Activated naive CD8-positive, alpha-beta T cell (primary cell): ENCODE measurements around the gene ST6GALNAC2.
"Not testable (repeated sequence)": the region's sequence is repeated elsewhere in the genome, so short reads cannot be mapped to it uniquely, and the experiment has no call there.

Experiments
- H3K27ac Mint-ChIP-seq: one replicate; pipeline ENCODE4 v1.8.0; 2021; ENCODE audit warnings: mixed read lengths
- H3K27me3 Mint-ChIP-seq: one replicate; pipeline ENCODE4 v1.8.0; 2021; ENCODE audit warnings: mixed read lengths
- H3K36me3 Mint-ChIP-seq: one replicate; pipeline ENCODE4 v1.8.0; 2021; ENCODE audit warnings: mixed read lengths
- H3K4me1 Mint-ChIP-seq: one replicate; pipeline ENCODE4 v1.8.0; 2021; ENCODE audit warnings: low read depth, mixed read lengths
- H3K4me3 Mint-ChIP-seq: one replicate; pipeline ENCODE4 v1.8.0; 2021; ENCODE audit warnings: mild to moderate bottlenecking, mixed read lengths
- H3K9me3 Mint-ChIP-seq: one replicate; pipeline ENCODE4 v1.8.0; 2021; ENCODE audit warnings: low read depth, mixed read lengths

ST6GALNAC2 gene

DNA sequence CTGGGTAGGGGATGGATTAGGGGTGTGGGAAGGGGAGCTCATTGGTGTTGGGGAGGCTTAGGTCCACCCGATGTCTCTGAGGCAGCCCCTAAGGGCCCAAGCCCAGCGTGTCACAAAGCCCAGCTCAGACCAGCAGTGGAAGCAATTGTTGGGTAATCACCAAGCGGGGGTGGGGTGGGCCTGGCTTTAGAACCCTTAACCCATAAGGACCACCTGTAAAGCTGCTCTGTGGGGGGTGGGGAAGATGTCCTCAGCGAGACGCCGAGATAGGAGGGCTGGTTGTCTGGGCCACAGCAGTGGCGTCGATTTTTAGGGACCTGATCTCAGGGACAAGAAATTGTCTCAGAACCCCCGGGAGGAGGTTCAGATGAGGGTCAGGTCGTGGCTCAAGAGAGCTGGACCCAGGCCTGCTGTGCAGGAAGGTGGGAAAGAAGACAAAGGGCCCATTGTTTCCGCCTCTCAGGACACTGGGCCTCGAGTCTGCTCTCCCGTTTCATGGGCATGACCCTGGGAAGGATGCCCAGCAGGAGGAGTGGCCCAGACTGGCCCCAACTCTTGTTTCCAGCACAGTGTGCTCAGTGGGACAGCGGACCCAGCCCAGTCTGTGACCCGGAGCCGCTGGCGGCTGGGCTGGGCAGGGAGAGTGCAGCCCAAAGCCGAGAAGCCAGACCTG, 15.9 kb downstream of the ST6GALNAC2 start:
- H3K4me3 Mint-ChIP-seq = no peak overlapping the region
- no peak overlapping the region for H3K27ac Mint-ChIP-seq
- H3K4me1 Mint-ChIP-seq = peaks cover 37% of the 10 kb centered on the region
- H3K36me3 Mint-ChIP-seq = peaks cover 13% of the 10 kb centered on the region
- H3K9me3 Mint-ChIP-seq = no peaks in the 10 kb centered on the region
- H3K27me3 Mint-ChIP-seq = no peaks in the 10 kb centered on the region

- no peaks in the 10 kb centered on the region for H3K27me3 Mint-ChIP-seq
- peak overlapping the region; percentile 7 for H3K4me3 Mint-ChIP-seq
- no peak overlapping the region for H3K27ac Mint-ChIP-seq
These were observed 16.8 kb downstream of the ST6GALNAC2 start for GRCh38 chr17:76568811-76569221.

DNA sequence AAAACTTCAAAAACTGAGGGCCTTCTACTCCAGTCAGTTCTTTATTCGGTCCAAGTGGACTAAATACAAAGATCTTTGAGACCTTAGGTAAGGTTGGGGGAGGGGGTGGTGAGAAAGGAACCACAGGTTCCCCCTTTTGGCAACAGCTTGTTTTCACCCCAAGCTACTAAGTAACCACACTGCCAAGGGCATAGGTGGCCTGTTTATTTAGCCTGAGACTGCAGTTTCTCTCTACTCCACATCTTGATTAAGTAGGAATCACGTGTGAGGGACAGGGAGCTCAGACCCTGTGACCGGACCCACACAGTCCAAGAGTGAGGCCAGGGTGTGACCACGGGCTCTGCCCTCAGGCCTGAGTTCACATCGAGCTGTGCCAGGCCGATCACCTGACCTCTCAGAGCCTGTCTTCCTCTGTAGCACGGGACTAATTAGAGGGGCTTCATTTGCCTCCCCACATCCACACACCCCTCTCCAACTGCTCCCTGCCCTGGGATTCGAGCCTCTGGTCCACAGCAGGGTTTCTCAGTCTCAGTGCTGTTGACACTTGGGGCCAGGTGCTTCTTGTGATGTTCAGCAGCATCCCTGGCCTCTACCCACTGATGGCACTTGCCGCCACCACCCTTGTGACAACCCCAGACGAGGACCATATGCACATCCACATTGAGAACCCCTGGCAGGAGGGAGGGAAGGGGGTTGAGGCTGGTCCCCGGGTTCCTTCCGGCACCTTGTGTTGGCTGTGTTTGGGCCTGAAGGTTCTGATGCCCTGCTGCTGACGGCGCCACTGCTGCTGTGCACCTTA, 17.8 kb downstream of the ST6GALNAC2 start:
- Mint-ChIP-seq H3K4me3 (peak overlapping the region; percentile 7), H3K36me3 (peaks cover 17% of the 10 kb centered on the region), H3K27ac (peak overlapping the region; percentile 66), H3K4me1 (peaks cover 47% of the 10 kb centered on the region), H3K9me3 (no peaks in the 10 kb centered on the region), H3K27me3 (no peaks in the 10 kb centered on the region)

More at GRCh38 chr17:76568811-76569221, 16.8 kb downstream of the ST6GALNAC2 start:
- H3K36me3 Mint-ChIP-seq = peaks cover 13% of the 10 kb centered on the region
- no peaks in the 10 kb centered on the region for H3K9me3 Mint-ChIP-seq
- peaks cover 40% of the 10 kb centered on the region for H3K4me1 Mint-ChIP-seq

GRCh38 chr17:76566988-76567431, 18.6 kb downstream of the ST6GALNAC2 start:
- Mint-ChIP-seq H3K27me3 (no peaks in the 10 kb centered on the region), H3K36me3 (peaks cover 19% of the 10 kb centered on the region)

GRCh38 chr17:76566613-76566943, 19.1 kb downstream of the ST6GALNAC2 start:
- H3K27ac Mint-ChIP-seq = peak overlapping the region; percentile 22
- H3K27me3 Mint-ChIP-seq = no peaks in the 10 kb centered on the region
- H3K4me3 Mint-ChIP-seq = no peak overlapping the region
- H3K4me1 Mint-ChIP-seq = peaks cover 56% of the 10 kb centered on the region
- no peaks in the 10 kb centered on the region for H3K9me3 Mint-ChIP-seq
- peaks cover 22% of the 10 kb centered on the region for H3K36me3 Mint-ChIP-seq

More at GRCh38 chr17:76566988-76567431, 18.6 kb downstream of the ST6GALNAC2 start:
- Mint-ChIP-seq H3K4me1 (peaks cover 51% of the 10 kb centered on the region), H3K27ac (no peak overlapping the region), H3K9me3 (no peaks in the 10 kb centered on the region), H3K4me3 (no peak overlapping the region)

GRCh38 chr17:76565728-76566612, 19.7 kb downstream of the ST6GALNAC2 start:
- H3K27me3 Mint-ChIP-seq = no peaks in the 10 kb centered on the region
- peak overlapping the region; percentile 70 for H3K4me3 Mint-ChIP-seq
- H3K27ac Mint-ChIP-seq = peak overlapping the region; percentile 76
- peaks cover 22% of the 10 kb centered on the region for H3K36me3 Mint-ChIP-seq
- H3K4me1 Mint-ChIP-seq = peaks cover 62% of the 10 kb centered on the region
- H3K9me3 Mint-ChIP-seq = no peaks in the 10 kb centered on the region

- Mint-ChIP-seq H3K36me3 (peaks cover 22% of the 10 kb centered on the region), H3K4me3 (peak overlapping the region; percentile 70), H3K4me1 (peaks cover 70% of the 10 kb centered on the region), H3K27ac (peak overlapping the region; percentile 76)
- not testable (repeated sequence) for H3K9me3 Mint-ChIP-seq, H3K27me3 Mint-ChIP-seq
These were observed 20.5 kb downstream of the ST6GALNAC2 start for GRCh38 chr17:76564991-76565727.

GRCh38 chr17:76563359-76563758, 22.3 kb downstream of the ST6GALNAC2 start:
- H3K27me3 Mint-ChIP-seq, H3K9me3 Mint-ChIP-seq: not testable (repeated sequence)
- Mint-ChIP-seq H3K4me3 (peak overlapping the region; percentile 77), H3K4me1 (peaks cover 81% of the 10 kb centered on the region), H3K36me3 (peaks cover 32% of the 10 kb centered on the region), H3K27ac (peak overlapping the region; percentile 16)

GRCh38 chr17:76562734-76563148, 22.9 kb downstream of the ST6GALNAC2 start:
- Mint-ChIP-seq H3K27ac (peak overlapping the region; percentile 16), H3K4me3 (peak overlapping the region; percentile 77)

GRCh38 chr17:76561799-76562268, 23.8 kb downstream of the ST6GALNAC2 start:
- peaks cover 74% of the 10 kb centered on the region for H3K4me1 Mint-ChIP-seq
- peaks cover 30% of the 10 kb centered on the region for H3K36me3 Mint-ChIP-seq
- H3K4me3 Mint-ChIP-seq = peak overlapping the region; percentile 100
- peak overlapping the region; percentile 41 for H3K27ac Mint-ChIP-seq
- H3K27me3 Mint-ChIP-seq = no peaks in the 10 kb centered on the region
- H3K9me3 Mint-ChIP-seq = no peaks in the 10 kb centered on the region

More at GRCh38 chr17:76562734-76563148, 22.9 kb downstream of the ST6GALNAC2 start:
- H3K27me3 Mint-ChIP-seq = no peaks in the 10 kb centered on the region
- no peaks in the 10 kb centered on the region for H3K9me3 Mint-ChIP-seq
- peaks cover 75% of the 10 kb centered on the region for H3K4me1 Mint-ChIP-seq
- H3K36me3 Mint-ChIP-seq = peaks cover 32% of the 10 kb centered on the region

DNA sequence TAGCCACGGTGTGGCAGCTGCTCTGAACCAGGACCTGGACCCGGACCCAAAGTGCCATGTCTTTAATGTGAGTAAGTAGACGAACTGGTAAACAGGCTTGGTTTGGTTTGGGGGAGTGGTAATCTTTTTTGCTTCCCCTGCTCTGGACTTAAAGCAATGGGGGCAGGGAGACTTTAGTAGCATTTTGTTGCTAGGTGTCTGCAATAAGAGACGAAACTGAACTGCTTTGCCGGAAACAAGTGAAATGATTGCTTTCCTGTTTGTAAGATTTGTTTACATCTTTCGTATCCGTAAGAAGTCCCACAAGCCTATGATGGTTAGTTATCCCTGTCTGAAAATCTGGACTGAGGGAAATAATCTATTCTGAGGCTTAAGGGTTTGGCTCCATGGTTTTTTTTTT, 24.3 kb downstream of the ST6GALNAC2 start:
- Mint-ChIP-seq H3K36me3 (peaks cover 30% of the 10 kb centered on the region), H3K27ac (no peak overlapping the region), H3K4me3 (peak overlapping the region; percentile 100), H3K4me1 (peaks cover 75% of the 10 kb centered on the region), H3K27me3 (no peaks in the 10 kb centered on the region), H3K9me3 (no peaks in the 10 kb centered on the region)

- H3K9me3 Mint-ChIP-seq = no peaks in the 10 kb centered on the region
- H3K4me1 Mint-ChIP-seq = peaks cover 71% of the 10 kb centered on the region
- no peaks in the 10 kb centered on the region for H3K27me3 Mint-ChIP-seq
- H3K27ac Mint-ChIP-seq = peak overlapping the region; percentile 79
- H3K36me3 Mint-ChIP-seq = peaks cover 25% of the 10 kb centered on the region
- H3K4me3 Mint-ChIP-seq = peak overlapping the region; percentile 100
These were observed 24.8 kb downstream of the ST6GALNAC2 start for GRCh38 chr17:76560877-76561221.

- peak overlapping the region; percentile 100 for H3K4me3 Mint-ChIP-seq
- peaks cover 21% of the 10 kb centered on the region for H3K36me3 Mint-ChIP-seq
- peak overlapping the region; percentile 79 for H3K27ac Mint-ChIP-seq
These were observed 25.4 kb downstream of the ST6GALNAC2 start for GRCh38 chr17:76560036-76560876.

More at GRCh38 chr17:76560036-76560876, 25.4 kb downstream of the ST6GALNAC2 start:
- Mint-ChIP-seq H3K9me3 (no peaks in the 10 kb centered on the region), H3K4me1 (peaks cover 69% of the 10 kb centered on the region), H3K27me3 (no peaks in the 10 kb centered on the region)
